ENCODE measurements around the gene THTPA.
A peak's percentile ranks its signal among the peaks of the same experiment; 100 is the strongest.

Gene THTPA

DNA sequence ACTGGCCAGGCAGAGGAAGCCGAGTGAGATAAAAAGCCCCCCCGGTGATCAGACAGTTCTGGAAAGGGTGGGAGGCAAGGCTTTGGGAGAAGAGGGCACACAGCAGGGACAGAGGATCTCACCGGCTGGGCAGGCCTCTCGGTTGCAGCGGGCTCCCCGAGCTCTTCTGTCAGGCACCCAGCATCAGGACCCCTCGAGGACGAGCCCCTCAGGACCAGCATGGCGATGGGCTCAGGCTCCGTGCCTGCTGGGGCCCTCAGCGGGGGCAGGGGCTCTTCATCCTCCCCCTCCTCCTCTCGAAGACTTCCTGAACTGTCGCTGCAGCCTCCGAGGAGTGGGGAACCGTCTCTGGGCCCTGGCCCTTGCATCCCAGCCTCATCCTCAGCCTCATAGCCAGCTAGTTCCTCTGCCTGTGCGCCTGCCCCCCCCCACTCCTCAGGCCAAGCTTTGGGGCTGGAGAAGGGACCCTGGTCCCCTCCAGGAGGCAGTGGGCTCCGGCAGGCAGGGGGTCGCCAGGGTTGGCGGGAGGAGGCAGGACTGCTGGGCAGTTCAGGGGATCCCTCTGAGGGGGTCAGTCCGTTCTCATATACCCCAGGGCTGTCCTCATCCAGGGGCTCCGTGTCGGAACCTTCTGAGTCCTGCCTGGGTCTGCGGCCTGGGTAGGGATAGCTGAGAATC, 14.9 kb downstream of the THTPA start:
- H3K27me3 ChIP-seq (ENCODE audit: insufficient read depth, low read length), result peaks cover 72% of the 10 kb centered on the region
- H3K4me1 ChIP-seq (ENCODE audit: insufficient read depth, low read length), result peaks cover 4% of the 10 kb centered on the region
- peaks cover 5% of the 10 kb centered on the region for H3K9me3 ChIP-seq (ENCODE audit: low read length)
- H3K36me3 ChIP-seq (ENCODE audit: insufficient read depth, low read length), result no peaks in the 10 kb centered on the region
- H2AFZ ChIP-seq (ENCODE audit: low read depth, low read length), result no peak overlapping the region
- H3K4me3 ChIP-seq (ENCODE audit: low read length), result no peak overlapping the region

- Histone ChIP-seq H3K4me1 (ENCODE audit: insufficient read depth, low read length) (peaks cover 4% of the 10 kb centered on the region), H3K27me3 (ENCODE audit: insufficient read depth, low read length) (peaks cover 73% of the 10 kb centered on the region), H3K4me3 (ENCODE audit: low read length) (no peak overlapping the region), H3K9me3 (ENCODE audit: low read length) (peaks cover 6% of the 10 kb centered on the region), H2AFZ (ENCODE audit: low read depth, low read length) (no peak overlapping the region), H3K36me3 (ENCODE audit: insufficient read depth, low read length) (no peaks in the 10 kb centered on the region)
Observed at GRCh38 chr14:23571701-23572523, 15.8 kb downstream of the THTPA start.

GRCh38 chr14:23572524-23572828, 16.4 kb downstream of the THTPA start:
- Histone ChIP-seq H2AFZ (ENCODE audit: low read depth, low read length) (no peak overlapping the region), H3K4me3 (ENCODE audit: low read length) (no peak overlapping the region), H3K36me3 (ENCODE audit: insufficient read depth, low read length) (no peaks in the 10 kb centered on the region), H3K4me1 (ENCODE audit: insufficient read depth, low read length) (peaks cover 4% of the 10 kb centered on the region), H3K9me3 (ENCODE audit: low read length) (peaks cover 6% of the 10 kb centered on the region), H3K27me3 (ENCODE audit: insufficient read depth, low read length) (peaks cover 72% of the 10 kb centered on the region)

DNA sequence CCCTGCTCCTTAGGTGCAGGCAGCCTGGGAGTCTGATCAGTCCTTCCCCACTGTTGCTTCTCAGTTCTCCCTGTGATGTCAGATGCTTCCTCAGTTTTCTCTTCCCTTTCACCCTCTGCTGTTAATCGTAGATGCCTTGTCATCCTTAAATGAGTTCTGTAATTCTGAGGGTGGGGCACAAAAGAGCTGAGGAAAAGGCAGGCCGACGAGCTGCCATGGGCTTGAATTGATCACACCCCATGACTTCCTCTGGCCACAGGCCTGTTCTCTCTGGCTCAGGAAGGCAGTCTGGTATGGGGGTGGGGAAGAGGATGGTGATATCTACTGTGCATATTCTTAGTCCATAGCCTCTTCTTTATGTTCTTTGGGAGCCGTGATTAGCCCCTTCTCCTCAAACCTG, 16.8 kb downstream of the THTPA start:
- no peaks in the 10 kb centered on the region for H3K36me3 ChIP-seq (ENCODE audit: insufficient read depth, low read length)
- H3K4me1 ChIP-seq (ENCODE audit: insufficient read depth, low read length), result peaks cover 8% of the 10 kb centered on the region
- peaks cover 6% of the 10 kb centered on the region for H3K9me3 ChIP-seq (ENCODE audit: low read length)
- H3K27me3 ChIP-seq (ENCODE audit: insufficient read depth, low read length), result peaks cover 71% of the 10 kb centered on the region
- H2AFZ ChIP-seq (ENCODE audit: low read depth, low read length), result no peak overlapping the region
- no peak overlapping the region for H3K4me3 ChIP-seq (ENCODE audit: low read length)

DNA sequence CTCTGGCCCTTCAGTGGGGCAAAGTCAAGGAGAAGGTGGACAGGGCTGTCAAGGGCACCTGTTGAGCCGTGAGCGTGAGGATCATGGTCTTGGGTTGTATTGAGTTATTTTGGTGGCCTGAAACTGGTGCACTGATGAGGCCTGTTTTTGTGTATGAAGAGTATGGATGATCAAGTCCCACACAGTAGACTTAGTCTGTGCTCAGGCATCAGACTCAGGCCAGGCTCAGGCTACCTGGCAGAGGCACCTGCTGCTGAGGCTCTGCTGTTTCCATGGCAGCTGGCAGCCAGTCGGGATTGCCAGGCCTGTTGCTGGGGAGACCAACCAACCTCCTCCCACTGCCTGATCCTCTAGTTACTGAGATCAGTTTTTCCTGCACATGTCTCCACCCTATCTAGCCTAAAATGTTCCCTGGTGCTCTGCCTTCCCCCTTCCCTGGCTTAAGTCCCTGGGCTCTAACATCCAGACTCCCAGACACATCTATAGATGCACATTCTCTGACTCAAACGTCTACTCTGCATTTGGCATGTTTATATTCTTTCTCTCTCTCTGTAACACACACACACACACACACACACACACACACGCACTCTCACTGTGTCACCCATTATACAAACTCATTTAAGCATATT, 17.4 kb downstream of the THTPA start:
- peaks cover 6% of the 10 kb centered on the region for H3K9me3 ChIP-seq (ENCODE audit: low read length)
- no peak overlapping the region for H3K4me3 ChIP-seq (ENCODE audit: low read length)
- peaks cover 13% of the 10 kb centered on the region for H3K4me1 ChIP-seq (ENCODE audit: insufficient read depth, low read length)
- H3K27me3 ChIP-seq (ENCODE audit: insufficient read depth, low read length), result peaks cover 65% of the 10 kb centered on the region
- H3K36me3 ChIP-seq (ENCODE audit: insufficient read depth, low read length), result no peaks in the 10 kb centered on the region
- no peak overlapping the region for H2AFZ ChIP-seq (ENCODE audit: low read depth, low read length)

- Histone ChIP-seq H3K4me3 (ENCODE audit: low read length) (peak overlapping the region; percentile 51), H3K9me3 (ENCODE audit: low read length) (peaks cover 6% of the 10 kb centered on the region), H2AFZ (ENCODE audit: low read depth, low read length) (peak overlapping the region; percentile 22), H3K4me1 (ENCODE audit: insufficient read depth, low read length) (peaks cover 21% of the 10 kb centered on the region), H3K36me3 (ENCODE audit: insufficient read depth, low read length) (no peaks in the 10 kb centered on the region), H3K27me3 (ENCODE audit: insufficient read depth, low read length) (peaks cover 51% of the 10 kb centered on the region)
Observed at GRCh38 chr14:23577004-23577681, 21.1 kb downstream of the THTPA start.

DNA sequence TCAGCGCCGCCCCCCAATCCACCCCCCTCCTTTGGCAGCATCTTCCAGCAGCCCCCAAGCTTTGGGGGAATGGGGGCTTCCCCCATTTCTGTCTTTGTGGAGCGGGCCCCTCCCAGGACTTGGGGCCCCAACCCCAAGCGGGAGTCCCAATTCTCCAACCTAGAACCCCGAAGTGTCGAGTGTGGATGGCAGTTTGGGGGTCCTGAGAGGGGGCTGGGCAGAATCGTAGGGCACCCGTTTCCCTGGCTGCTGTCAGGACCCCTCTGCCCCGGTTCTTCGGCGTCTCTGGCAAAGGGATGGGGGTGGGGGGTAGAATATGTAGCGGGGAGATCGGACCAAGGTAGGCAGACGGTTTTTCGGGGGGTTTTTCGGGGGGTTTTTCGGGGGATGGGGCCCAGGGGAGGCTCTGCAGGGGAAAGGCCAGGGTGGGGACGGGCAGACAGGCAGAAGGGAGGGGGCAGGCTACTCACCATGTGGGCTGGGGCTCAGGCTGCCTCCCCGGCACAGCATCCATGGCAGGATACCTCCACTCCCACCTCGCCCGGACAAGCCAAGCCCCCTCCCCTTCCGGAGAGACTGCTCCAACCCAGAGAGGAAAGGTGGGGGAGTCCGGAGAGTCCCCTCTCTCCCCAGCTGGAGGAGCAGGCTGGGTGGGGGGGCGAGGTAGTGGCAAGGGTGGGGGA, 21.8 kb downstream of the THTPA start:
- H3K27me3 ChIP-seq (ENCODE audit: insufficient read depth, low read length), result peaks cover 48% of the 10 kb centered on the region

GRCh38 chr14:23578560-23579310, 22.7 kb downstream of the THTPA start, which contains the start of gene JPH4:
Gene JPH4 (minus strand): TSS chr14:23578790. CDS start chr14:23577453, 1,337 bp downstream.
- Histone ChIP-seq H3K36me3 (ENCODE audit: insufficient read depth, low read length) (no peaks in the 10 kb centered on the region), H3K4me3 (ENCODE audit: low read length) (peak within 1 kb of the TSS; percentile 51), H3K27me3 (ENCODE audit: insufficient read depth, low read length) (peaks cover 39% of the 10 kb centered on the region)

More for the DNA sequence above, 21.8 kb downstream of the THTPA start:
- Histone ChIP-seq H3K4me3 (ENCODE audit: low read length) (peak overlapping the region; percentile 51), H3K36me3 (ENCODE audit: insufficient read depth, low read length) (no peaks in the 10 kb centered on the region), H3K4me1 (ENCODE audit: insufficient read depth, low read length) (peaks cover 21% of the 10 kb centered on the region), H3K9me3 (ENCODE audit: low read length) (peaks cover 6% of the 10 kb centered on the region), H2AFZ (ENCODE audit: low read depth, low read length) (peak overlapping the region; percentile 84)

DNA sequence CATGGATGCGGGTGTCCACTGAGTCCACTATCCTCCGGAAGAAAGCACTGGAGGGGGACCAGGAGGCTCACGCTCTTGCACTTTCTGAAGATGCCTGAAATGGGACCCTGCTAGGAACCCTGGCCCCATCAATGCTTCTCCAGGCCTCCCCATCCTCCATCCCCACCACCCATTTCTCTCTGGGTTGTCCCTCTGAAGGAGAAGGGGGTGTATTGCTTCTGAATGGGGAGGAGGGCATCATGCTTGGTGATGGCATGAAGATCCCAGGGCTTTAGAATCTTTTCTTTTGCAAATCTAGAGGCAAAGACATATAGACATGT, 23.2 kb downstream of the THTPA start:
- Histone ChIP-seq H3K4me1 (ENCODE audit: insufficient read depth, low read length) (peaks cover 17% of the 10 kb centered on the region), H3K36me3 (ENCODE audit: insufficient read depth, low read length) (no peaks in the 10 kb centered on the region), H3K9me3 (ENCODE audit: low read length) (peaks cover 6% of the 10 kb centered on the region), H2AFZ (ENCODE audit: low read depth, low read length) (peak overlapping the region; percentile 84), H3K27me3 (ENCODE audit: insufficient read depth, low read length) (peaks cover 38% of the 10 kb centered on the region), H3K4me3 (ENCODE audit: low read length) (peak overlapping the region; percentile 51)

More at GRCh38 chr14:23578560-23579310, 22.7 kb downstream of the THTPA start, which contains the start of gene JPH4:
- H3K4me1 ChIP-seq (ENCODE audit: insufficient read depth, low read length), result peaks cover 18% of the 10 kb centered on the region
- H2AFZ ChIP-seq (ENCODE audit: low read depth, low read length), result peak within 1 kb of the TSS; percentile 84
- peaks cover 6% of the 10 kb centered on the region for H3K9me3 ChIP-seq (ENCODE audit: low read length)

DNA sequence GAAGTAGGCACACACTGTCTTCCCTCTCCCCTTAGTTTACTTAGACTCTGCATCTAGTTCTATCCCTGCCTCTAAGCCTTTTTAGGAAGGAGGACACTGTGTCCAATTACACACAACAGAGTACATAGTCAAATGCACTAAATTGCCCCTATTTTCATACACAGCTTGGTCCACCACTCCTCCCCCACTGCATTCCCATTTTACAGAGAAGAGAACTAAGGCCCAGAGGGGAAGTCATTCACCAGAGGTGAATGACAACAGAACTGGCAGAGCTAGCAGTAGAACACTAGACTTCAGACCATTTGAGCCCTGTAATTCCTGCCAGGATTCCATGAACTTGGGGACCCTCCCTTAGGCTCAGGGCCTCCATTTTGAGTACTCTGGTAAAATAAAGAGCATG, 23.7 kb downstream of the THTPA start:
- Histone ChIP-seq H2AFZ (ENCODE audit: low read depth, low read length) (no peak overlapping the region), H3K9me3 (ENCODE audit: low read length) (peaks cover 6% of the 10 kb centered on the region), H3K36me3 (ENCODE audit: insufficient read depth, low read length) (no peaks in the 10 kb centered on the region), H3K4me3 (ENCODE audit: low read length) (no peak overlapping the region), H3K4me1 (ENCODE audit: insufficient read depth, low read length) (peaks cover 17% of the 10 kb centered on the region), H3K27me3 (ENCODE audit: insufficient read depth, low read length) (peaks cover 37% of the 10 kb centered on the region)

GRCh38 chr14:23580152-23580926, 24.3 kb downstream of the THTPA start:
- Histone ChIP-seq H2AFZ (ENCODE audit: low read depth, low read length) (no peak overlapping the region), H3K4me1 (ENCODE audit: insufficient read depth, low read length) (peaks cover 17% of the 10 kb centered on the region), H3K36me3 (ENCODE audit: insufficient read depth, low read length) (no peaks in the 10 kb centered on the region), H3K9me3 (ENCODE audit: low read length) (peaks cover 3% of the 10 kb centered on the region), H3K4me3 (ENCODE audit: low read length) (no peak overlapping the region), H3K27me3 (ENCODE audit: insufficient read depth, low read length) (peaks cover 31% of the 10 kb centered on the region)
